ENCODE results near the gene GLS.
A peak's percentile ranks its signal among the peaks of the same experiment; 100 is the strongest.
"Not testable (repeated sequence)": the region's sequence is repeated elsewhere in the genome, so short reads cannot be mapped to it uniquely, and the experiment has no call there.

The GLS gene

GRCh38 chr2:190973262-190973661 lies 92.6 kb downstream of the GLS start:
- no peak for DNase-seq

DNA sequence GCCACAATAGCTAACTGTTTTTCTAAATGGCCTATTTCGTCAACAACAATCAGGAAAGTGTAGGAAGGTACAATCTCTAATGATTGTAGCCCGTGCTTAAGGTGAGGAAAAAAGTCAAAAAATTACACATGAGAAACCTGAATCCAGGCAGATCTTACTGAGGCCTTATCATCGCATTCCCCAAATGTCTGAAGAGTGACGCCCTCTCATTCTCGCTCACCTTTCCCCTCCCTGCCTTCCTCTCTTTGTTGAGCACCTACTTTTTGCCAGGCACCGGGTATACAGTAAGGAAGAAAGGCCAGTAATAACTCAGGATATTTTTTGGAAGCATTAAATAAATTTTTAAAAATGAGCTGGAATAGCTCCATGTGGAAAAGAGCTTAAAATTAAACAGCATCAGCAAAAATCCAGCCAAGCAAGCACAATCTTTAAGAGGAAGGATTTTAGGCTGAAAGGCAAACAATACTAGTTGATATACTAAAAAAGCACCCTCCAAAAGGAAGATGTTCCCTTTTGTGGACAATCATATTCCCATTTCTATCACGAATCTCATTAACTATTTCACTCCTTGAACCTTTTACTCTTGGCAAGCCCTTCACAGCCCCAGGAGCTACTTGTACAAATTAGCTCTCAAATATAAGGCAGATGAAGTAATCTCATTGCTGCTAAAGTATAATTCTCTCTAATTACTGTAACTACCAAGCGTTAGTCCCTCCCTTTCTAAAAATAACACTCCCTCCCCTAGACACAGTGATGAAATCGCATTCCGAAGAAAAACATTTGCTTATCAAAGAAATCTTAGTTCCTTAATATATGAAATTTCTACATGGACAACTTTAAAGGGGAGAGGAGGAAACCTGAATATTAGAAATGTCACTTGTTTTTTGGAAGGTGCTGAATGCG lies 93.4 kb downstream of the GLS start:
- DNase-seq = no peak

GRCh38 chr2:190974629-190975361 lies 94.2 kb downstream of the GLS start:
- DNase-seq = no peak

- DNase-seq = no peak
These were observed 95.9 kb downstream of the GLS start for GRCh38 chr2:190976521-190976920.

DNA sequence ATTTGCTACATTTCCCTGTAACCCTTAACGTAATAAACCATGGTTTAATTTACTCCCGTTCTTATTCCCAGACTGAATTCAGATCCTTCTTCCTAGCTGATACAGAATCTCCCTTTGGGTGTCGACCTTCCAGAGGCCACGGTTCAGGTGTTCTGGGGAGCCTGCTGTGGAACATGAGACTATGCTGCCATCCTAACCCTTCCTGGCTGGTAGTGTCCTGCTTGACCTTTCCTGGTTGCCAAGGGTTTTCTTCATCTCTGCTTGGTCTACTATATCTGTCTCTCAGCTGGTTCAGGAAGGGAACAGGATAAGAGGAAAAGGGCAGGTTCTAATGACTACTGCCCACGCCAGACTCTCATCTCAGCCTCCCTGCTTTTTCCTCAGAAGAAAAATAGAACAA lies 96.9 kb downstream of the GLS start:
- no peak for DNase-seq

DNA sequence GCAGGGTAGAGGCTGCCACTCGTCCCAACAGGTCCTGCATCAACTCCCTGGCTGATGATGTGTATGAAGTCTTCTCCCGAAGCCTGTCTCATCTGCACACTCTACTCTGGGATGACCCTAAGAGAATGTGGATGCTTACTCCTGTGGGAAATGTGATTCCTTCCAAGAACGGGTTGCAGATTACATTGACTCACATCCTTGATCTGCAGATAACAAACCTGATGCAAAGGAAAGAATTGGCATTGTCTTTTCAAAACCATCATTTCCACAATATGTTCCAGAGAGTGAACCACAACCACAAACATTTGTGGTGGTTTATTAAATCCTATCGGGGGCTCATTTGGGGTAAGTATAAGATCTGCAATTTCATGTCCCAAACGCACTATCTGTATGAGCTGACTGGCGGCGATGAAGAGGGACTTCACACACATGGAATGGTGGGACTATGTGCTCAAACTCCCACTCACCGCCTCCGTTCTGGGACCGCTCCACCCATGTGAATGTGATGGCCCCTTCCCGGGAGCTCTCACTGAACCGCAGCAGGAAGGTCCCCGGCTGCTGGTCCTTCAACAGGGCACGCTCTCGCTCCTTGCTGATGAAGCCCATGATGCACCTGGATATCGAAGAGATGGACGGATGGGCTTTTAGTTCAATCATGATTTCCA lies 97.9 kb downstream of the GLS start:
- peak; percentile 55 for DNase-seq

DNA sequence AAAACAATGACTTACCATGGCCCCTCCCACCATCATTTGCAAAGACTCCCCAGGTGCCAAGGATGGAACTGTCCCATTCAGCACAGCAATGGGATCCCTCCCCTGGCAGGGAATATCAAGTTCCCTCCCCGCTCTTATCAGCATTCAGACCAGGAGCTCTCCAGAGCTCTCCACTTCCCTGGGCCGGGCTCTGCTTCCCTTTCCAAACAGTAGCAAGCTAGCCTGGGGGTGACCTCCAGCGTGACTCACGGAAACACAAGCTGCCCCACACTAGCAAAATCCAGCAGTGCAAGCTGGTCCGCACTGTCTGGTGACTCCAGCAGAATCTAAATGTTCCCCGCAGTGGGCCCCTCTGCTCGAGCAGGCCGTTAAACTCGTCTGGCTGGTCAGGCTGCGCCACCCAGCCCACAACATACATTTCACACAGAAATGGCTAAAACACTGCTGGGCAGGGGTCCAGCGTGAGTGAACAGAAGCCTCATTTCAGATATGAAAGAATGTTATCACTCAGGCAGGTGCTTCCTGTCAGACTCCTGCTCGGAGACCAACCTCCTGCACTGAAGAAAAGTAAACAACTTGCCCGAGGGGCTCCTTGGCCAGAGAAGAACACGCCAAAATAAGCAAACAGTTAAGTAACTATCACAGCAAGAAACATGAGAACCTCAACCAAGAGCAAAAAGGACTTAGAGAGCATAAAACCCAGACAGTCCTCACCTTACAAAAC lies 99.4 kb downstream of the GLS start:
- peak; percentile 25 for DNase-seq

- no peak for DNase-seq
These were observed 100.1 kb downstream of the GLS start for GRCh38 chr2:190980630-190981209.

- no peak for DNase-seq
These were observed 100.7 kb downstream of the GLS start for GRCh38 chr2:190981333-190981732.

DNA sequence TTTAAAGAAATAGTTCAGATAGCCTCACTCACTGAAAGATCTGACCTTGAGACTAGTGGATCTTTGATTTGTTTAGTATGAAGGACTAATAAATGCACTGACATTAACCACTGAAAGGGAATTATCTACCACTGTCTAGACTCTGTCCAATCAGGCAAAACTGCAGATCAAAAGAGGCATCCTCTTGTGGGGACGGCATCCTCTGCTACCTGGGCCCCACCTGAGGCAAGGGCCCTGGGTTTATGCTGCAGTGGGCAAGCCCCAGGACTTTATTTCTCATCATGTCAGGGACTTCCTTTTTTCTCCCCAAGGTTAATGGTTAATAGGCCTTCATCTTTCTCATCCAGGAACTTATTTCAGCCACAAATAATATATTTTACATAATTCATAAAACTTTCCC lies 101.1 kb downstream of the GLS start:
- no peak for DNase-seq

- no peak for DNase-seq
These were observed 101.8 kb downstream of the GLS start for GRCh38 chr2:190982262-190983034.

DNA sequence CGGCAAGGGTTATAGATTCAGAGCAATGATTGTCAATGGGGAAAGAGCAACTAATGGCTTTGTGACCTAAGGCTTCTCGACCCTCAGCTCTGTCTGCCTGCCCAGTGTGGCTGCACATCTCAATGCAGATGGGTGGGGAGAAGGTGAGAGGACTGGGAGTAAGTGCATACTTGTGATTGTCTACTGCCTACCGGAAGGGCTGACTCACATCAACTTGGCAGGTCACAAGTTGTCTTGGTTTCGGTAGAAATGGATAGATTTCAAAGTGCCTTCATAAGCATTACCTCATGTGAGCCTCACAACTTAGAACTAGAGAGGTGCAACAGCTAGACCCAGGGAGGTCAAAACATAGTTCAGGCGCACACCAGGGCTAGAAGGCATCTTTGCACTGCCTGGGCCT lies 104.0 kb downstream of the GLS start:
- DNase-seq = peak; percentile 28

DNA sequence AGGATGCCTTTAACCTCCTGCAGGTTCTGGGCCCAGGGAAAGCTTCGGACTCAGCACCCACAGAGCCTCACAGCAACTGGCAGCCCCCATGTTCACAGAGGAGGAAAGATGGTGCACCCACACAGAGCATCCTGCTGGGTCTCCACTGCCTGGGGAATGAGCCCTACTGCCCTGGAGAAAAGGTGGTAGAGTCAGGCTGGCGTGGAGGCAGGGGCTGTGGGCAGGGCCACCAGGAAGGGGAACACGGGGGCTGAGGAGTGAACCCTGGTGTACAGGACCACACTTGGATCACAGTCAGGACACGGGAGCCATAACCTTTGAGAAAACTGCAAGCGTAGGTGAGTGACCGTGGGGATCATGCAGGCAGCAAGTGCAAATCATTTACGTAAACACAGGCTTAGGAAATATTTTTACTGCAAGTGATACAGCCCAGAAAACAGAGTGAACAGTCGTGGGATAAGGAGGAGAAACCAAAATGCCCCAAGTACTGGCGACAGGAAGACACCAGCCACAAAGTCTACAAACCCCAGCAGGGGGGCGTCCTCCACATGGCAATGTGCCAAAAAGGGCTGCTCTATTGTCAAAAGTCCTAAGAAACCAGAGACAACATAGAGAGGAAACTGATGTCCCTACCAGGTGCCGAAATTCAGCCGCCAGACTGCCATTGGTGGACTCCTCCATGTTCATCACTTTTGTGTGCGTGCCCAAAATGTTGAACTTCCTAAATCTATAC lies 105.8 kb downstream of the GLS start:
- DNase-seq = no peak

DNA sequence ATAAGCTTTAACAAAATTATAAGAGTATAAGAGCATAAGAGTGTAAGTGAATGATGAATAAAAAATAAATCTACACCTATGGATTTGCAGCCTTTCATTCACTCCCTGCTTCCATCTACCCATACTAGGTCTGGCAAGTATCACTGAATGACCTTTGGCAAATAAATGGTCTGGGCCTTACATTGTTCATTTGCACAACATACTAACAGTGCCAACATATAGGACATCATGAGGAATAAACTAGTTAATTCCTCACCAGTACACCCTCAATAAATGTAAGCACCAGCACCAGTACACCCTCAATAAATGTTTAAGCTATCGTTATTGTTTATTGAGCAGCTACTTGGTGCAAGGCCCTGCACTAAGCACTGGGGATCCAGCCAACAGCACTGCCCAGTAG lies 106.5 kb downstream of the GLS start:
- no peak for DNase-seq

GRCh38 chr2:190987938-190988337 lies 107.3 kb downstream of the GLS start:
- no peak for DNase-seq

DNA sequence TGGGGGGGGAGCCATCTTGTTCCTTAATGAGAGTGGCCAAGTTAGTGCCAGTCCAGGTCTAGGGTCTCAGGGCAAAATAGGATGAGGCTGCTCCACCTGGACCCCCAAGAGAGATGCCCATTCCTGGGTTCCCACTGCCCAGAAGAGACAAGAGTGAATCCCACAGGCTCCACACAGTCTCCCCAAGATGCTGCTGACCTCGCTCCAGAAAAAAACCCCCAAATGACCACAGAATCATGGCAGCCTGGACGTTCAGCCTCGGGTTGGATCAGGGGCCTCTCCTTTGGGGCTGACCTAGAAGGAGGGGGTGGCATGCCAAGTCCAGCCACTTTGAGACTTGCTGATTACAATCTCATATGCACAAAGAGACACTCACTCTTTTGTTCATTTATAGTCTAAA lies 108.3 kb downstream of the GLS start:
- DNase-seq = no peak

DNA sequence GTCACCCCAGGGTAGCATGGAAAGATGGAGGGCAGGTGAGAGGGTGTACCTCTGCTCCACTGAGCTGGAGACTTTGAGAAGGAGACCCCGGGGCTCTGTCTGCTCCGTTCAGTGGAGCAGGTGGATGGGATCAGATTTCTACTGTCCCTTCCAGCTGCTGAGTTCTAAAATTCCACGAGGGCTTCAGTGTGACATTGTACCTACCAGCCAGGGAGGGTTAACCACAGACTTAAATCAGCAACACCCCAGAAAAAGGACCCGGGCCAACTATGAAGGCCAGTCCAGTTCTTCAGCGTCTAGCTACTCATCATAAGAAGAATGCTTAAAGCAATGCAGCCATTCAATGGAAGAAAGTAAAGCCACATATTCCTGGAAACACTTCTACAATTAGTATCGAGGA lies 109.5 kb downstream of the GLS start:
- no peak for DNase-seq

GRCh38 chr2:190993292-190993643 lies 112.6 kb downstream of the GLS start:
- DNase-seq = no peak

GRCh38 chr2:190994148-190994547 lies 113.5 kb downstream of the GLS start:
- DNase-seq = no peak

DNA sequence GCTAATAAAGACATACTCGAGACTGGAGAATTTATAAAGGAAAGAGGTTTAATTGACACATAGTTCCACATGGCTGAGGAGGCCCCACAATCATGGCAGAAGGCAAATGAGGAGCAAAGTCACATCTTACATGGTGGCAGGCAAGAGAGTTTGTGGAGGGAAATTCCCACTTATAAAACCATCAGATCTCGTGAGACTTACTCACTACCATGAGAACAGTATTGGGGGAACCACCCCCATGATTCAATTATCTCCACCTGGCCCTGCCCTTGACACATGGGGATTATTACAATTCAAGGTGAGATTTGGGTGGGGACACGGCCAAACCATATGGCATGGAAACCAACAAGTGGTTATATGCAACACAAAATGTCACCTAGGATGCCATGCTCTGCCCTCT lies 114.7 kb downstream of the GLS start:
- DNase-seq = not testable (repeated sequence)
